GM21528 (cell line): ENCODE results near the gene CLIP1.
"Not testable (repeated sequence)": the region's sequence is repeated elsewhere in the genome, so short reads cannot be mapped to it uniquely, and the experiment has no call there.

Experiments
- ATAC-seq: cut with Tn5 transposase; IDR thresholded peaks from one replicate; pipeline ENCODE4 v1.9.1; 2021; ENCODE audit warnings: mild to moderate bottlenecking, moderate library complexity; ENCODE audit not compliant: unreplicated experiment, low FRiP score

Gene CLIP1

GRCh38 chr12:122421821-122422729, at the start of gene CLIP1:
TSS of gene CLIP1 (minus strand) at chr12:122422669. CDS start at chr12:122380452, 42,217 bp downstream.
- ATAC-seq: peak; percentile 63

GRCh38 chr12:122471324-122472226, 49.1 kb upstream of the CLIP1 start:
- no peak for ATAC-seq

- not testable (repeated sequence) for ATAC-seq
These were observed 48.1 kb upstream of the CLIP1 start for GRCh38 chr12:122470576-122470975.

- not testable (repeated sequence) for ATAC-seq
These were observed 47.4 kb upstream of the CLIP1 start for GRCh38 chr12:122469856-122470255.

GRCh38 chr12:122467983-122468382, 45.5 kb upstream of the CLIP1 start:
- no peak for ATAC-seq

GRCh38 chr12:122464317-122465042, 42.0 kb upstream of the CLIP1 start:
- not testable (repeated sequence) for ATAC-seq

GRCh38 chr12:122460641-122461040, 38.2 kb upstream of the CLIP1 start:
- no peak for ATAC-seq

- ATAC-seq: no peak
These were observed 37.6 kb upstream of the CLIP1 start for GRCh38 chr12:122460061-122460460.

- no peak for ATAC-seq
These were observed 36.7 kb upstream of the CLIP1 start for GRCh38 chr12:122459211-122459610.

GRCh38 chr12:122458105-122459035, 35.9 kb upstream of the CLIP1 start:
- ATAC-seq: no peak

- ATAC-seq: no peak
These were observed 35.2 kb upstream of the CLIP1 start for GRCh38 chr12:122457627-122458026.

- no peak for ATAC-seq
These were observed 32.3 kb upstream of the CLIP1 start for GRCh38 chr12:122454739-122455138.

- no peak for ATAC-seq
These were observed 31.8 kb upstream of the CLIP1 start for GRCh38 chr12:122454250-122454721.

GRCh38 chr12:122452701-122453285, 30.3 kb upstream of the CLIP1 start:
- ATAC-seq: no peak

GRCh38 chr12:122449317-122449716, 26.8 kb upstream of the CLIP1 start:
- ATAC-seq: no peak

GRCh38 chr12:122447825-122448224, 25.4 kb upstream of the CLIP1 start:
- not testable (repeated sequence) for ATAC-seq

GRCh38 chr12:122446390-122446789, 23.9 kb upstream of the CLIP1 start:
- not testable (repeated sequence) for ATAC-seq

- not testable (repeated sequence) for ATAC-seq
These were observed 21.6 kb upstream of the CLIP1 start for GRCh38 chr12:122444071-122444470.

- ATAC-seq: not testable (repeated sequence)
These were observed 16.4 kb upstream of the CLIP1 start for GRCh38 chr12:122438822-122439221.
